GM19372 (cell line): Measurements from ENCODE around the gene ALDH1L1.
"Not testable (repeated sequence)": the region's sequence is repeated elsewhere in the genome, so short reads cannot be mapped to it uniquely, and the experiment has no call there.

Experiments used
- ATAC-seq: cut with Tn5 transposase; IDR thresholded peaks from one replicate; pipeline ENCODE4 v1.9.1; 2021; ENCODE audit warnings: mild to moderate bottlenecking, low read depth, moderate library complexity; ENCODE audit not compliant: unreplicated experiment

ALDH1L1 gene

GRCh38 chr3:126087552-126088175 is 92.7 kb downstream of the ALDH1L1 start:
- no peak for ATAC-seq

- ATAC-seq, result no peak
Observed at GRCh38 chr3:126085841-126086240, 94.5 kb downstream of the ALDH1L1 start.

- ATAC-seq, result no peak
Observed at GRCh38 chr3:126085276-126085675, 95.1 kb downstream of the ALDH1L1 start.

- no peak for ATAC-seq
Observed at GRCh38 chr3:126084768-126085180, 95.6 kb downstream of the ALDH1L1 start.

GRCh38 chr3:126083913-126084767 is 96.2 kb downstream of the ALDH1L1 start, which contains the start of gene SLC41A3:
Gene SLC41A3, minus strand, starts transcription at chr3:126084124. Its CDS starts 15,905 bp downstream, at chr3:126068219.
- ATAC-seq, result peak; percentile 90

- peak; percentile 39 for ATAC-seq
Observed at GRCh38 chr3:126083511-126083912, 96.9 kb downstream of the ALDH1L1 start.

- no peak for ATAC-seq
Observed at GRCh38 chr3:126083138-126083445, 97.3 kb downstream of the ALDH1L1 start.

- no peak for ATAC-seq
Observed at GRCh38 chr3:126082362-126083137, 97.8 kb downstream of the ALDH1L1 start.

- no peak for ATAC-seq
Observed at GRCh38 chr3:126081618-126082361, 98.6 kb downstream of the ALDH1L1 start.

- ATAC-seq, result no peak
Observed at GRCh38 chr3:126080970-126081369, 99.4 kb downstream of the ALDH1L1 start.

- ATAC-seq, result no peak
Observed at GRCh38 chr3:126078866-126079265, 101.5 kb downstream of the ALDH1L1 start.

- no peak for ATAC-seq
Observed at GRCh38 chr3:126077754-126078153, 102.6 kb downstream of the ALDH1L1 start.

- no peak for ATAC-seq
Observed at GRCh38 chr3:126076140-126076539, 104.2 kb downstream of the ALDH1L1 start.

- no peak for ATAC-seq
Observed at GRCh38 chr3:126070146-126070545, 110.2 kb downstream of the ALDH1L1 start.

- ATAC-seq, result no peak
Observed at GRCh38 chr3:126067959-126068358, 112.4 kb downstream of the ALDH1L1 start.

- not testable (repeated sequence) for ATAC-seq
Observed at GRCh38 chr3:126066676-126067075, 113.7 kb downstream of the ALDH1L1 start.

GRCh38 chr3:126065876-126066275 is 114.5 kb downstream of the ALDH1L1 start:
- no peak for ATAC-seq

GRCh38 chr3:126064627-126065258 is 115.6 kb downstream of the ALDH1L1 start:
- ATAC-seq, result no peak

- no peak for ATAC-seq
Observed at GRCh38 chr3:126063358-126063965, 116.9 kb downstream of the ALDH1L1 start.
